SK-N-SH treated with all-trans-retinoic acid at 6 μM for 48 hours (cell line): ENCODE measurements around the gene UBE2S.

Source experiments
- ATAC-seq: fragments of 200-7000 bp; cut with Tn5 transposase; 3 replicates; pipeline ENCODE4 v1.9.1; 2020; ENCODE audit warnings: mild to moderate bottlenecking, moderate library complexity
- ARNTL ChIP-seq: fragments of 450-650 bp; formaldehyde crosslinking; IDR thresholded peaks from 2 replicates; pipeline ENCODE4 v1.5.0; 2020; ENCODE audit warnings: low read depth, mild to moderate bottlenecking, moderate library complexity, borderline replicate concordance
- BACH2 ChIP-seq: fragments of 250-450 bp; sonication (Bioruptor Pico); IDR thresholded peaks from 2 replicates; pipeline ENCODE4 v1.9.0; 2021; ENCODE audit warnings: mild to moderate bottlenecking, borderline replicate concordance
- CREB5 ChIP-seq: fragments of 250-450 bp; sonication (Bioruptor Pico); IDR thresholded peaks from 2 replicates; pipeline ENCODE4 v1.5.1; 2020; ENCODE audit warnings: low read depth, mild to moderate bottlenecking, moderate library complexity
- CSDC2 ChIP-seq: fragments of 250-450 bp; sonication (Bioruptor Pico); IDR thresholded peaks from 2 replicates; pipeline ENCODE4 v1.5.0; 2020; ENCODE audit warnings: mild to moderate bottlenecking, moderate library complexity
- CSRNP3 ChIP-seq: fragments of 250-450 bp; sonication (Bioruptor Pico); IDR thresholded peaks from 2 replicates; pipeline ENCODE4 v1.5.1; 2021; ENCODE audit warnings: mild to moderate bottlenecking, moderate library complexity
- POU6F1 ChIP-seq: fragments of 250-450 bp; sonication (Bioruptor Pico); IDR thresholded peaks from 2 replicates; pipeline ENCODE4 v1.8.0; 2021; ENCODE audit warnings: low read depth, mild to moderate bottlenecking, moderate library complexity, borderline replicate concordance
- PPARA ChIP-seq: fragments of 250-450 bp; sonication (Bioruptor Pico); IDR thresholded peaks from 2 replicates; pipeline ENCODE4 v1.5.0; 2020; ENCODE audit warnings: mild to moderate bottlenecking, borderline replicate concordance
- SNAI2 ChIP-seq: fragments of 250-450 bp; sonication (Bioruptor Pico); IDR thresholded peaks from 2 replicates; pipeline ENCODE4 v1.5.0; 2020; ENCODE audit warnings: mild to moderate bottlenecking, moderate library complexity
- TCF4 ChIP-seq: fragments of 250-450 bp; sonication (Bioruptor Pico); IDR thresholded peaks from 2 replicates; pipeline ENCODE4 v1.8.0; 2021; ENCODE audit warnings: mild to moderate bottlenecking, moderate library complexity, borderline replicate concordance
- TOX ChIP-seq: fragments of 250-450 bp; sonication (Bioruptor Pico); IDR thresholded peaks from 2 replicates; pipeline ENCODE4 v1.8.0; 2021; ENCODE audit warnings: mild to moderate bottlenecking, moderate library complexity, borderline replicate concordance
- TSHZ2 ChIP-seq: fragments of 250-450 bp; sonication (Bioruptor Pico); IDR thresholded peaks from 2 replicates; pipeline ENCODE4 v1.5.0; 2020; ENCODE audit warnings: mild to moderate bottlenecking, moderate library complexity
- ZC3H10 ChIP-seq: fragments of 250-450 bp; sonication (Bioruptor Pico); IDR thresholded peaks from 2 replicates; pipeline ENCODE4 v1.5.1; 2021; ENCODE audit warnings: mild to moderate bottlenecking, moderate library complexity
- ZFP3 ChIP-seq: fragments of 250-450 bp; sonication (Bioruptor Pico); IDR thresholded peaks from 2 replicates; pipeline ENCODE4 v1.5.0; 2020; ENCODE audit warnings: mild to moderate bottlenecking, moderate library complexity
- ZFP30 ChIP-seq: fragments of 450-650 bp; formaldehyde crosslinking; IDR thresholded peaks from 2 replicates; pipeline ENCODE4 v1.5.0; 2022; ENCODE audit warnings: mild to moderate bottlenecking, moderate library complexity
- ZNF565 ChIP-seq: fragments of 450-650 bp; formaldehyde crosslinking; conservative IDR thresholded peaks from 2 replicates; pipeline ENCODE4 v1.5.0; 2020; ENCODE audit warnings: low read depth, mild to moderate bottlenecking, moderate library complexity
- ZNF8 ChIP-seq: fragments of 450-650 bp; formaldehyde crosslinking; IDR thresholded peaks from 2 replicates; pipeline ENCODE4 v1.5.0; 2020; ENCODE audit warnings: mild to moderate bottlenecking, moderate library complexity

The UBE2S gene

GRCh38 chr19:55432241-55432959, 24.8 kb upstream of the UBE2S start:
- TF ChIP-seq CREB5 (no peak), ZNF565 (CRISPR knock-in tag) (no peak), CSRNP3 (CRISPR knock-in tag) (no peak)

GRCh38 chr19:55431183-55431582, 23.6 kb upstream of the UBE2S start:
- no peak for ATAC-seq
- TF ChIP-seq CREB5: no peak
- TF ChIP-seq, all 23 proteins: peak for 0

More at GRCh38 chr19:55432241-55432959, 24.8 kb upstream of the UBE2S start:
- no peak for ATAC-seq

- ATAC-seq: no peak
- TF ChIP-seq TCF4 (CRISPR knock-in tag): no peak
- no peak for TF ChIP-seq ZNF565 (CRISPR knock-in tag)
- TF ChIP-seq ZFP30 (CRISPR knock-in tag): no peak
- no peak for TF ChIP-seq ZC3H10
- no peak for TF ChIP-seq CREB5
- no peak for TF ChIP-seq TSHZ2 (CRISPR knock-in tag)
- TF ChIP-seq POU6F1 (CRISPR knock-in tag): no peak
- no peak for TF ChIP-seq ZNF8 (CRISPR knock-in tag)
- TF ChIP-seq SNAI2 (CRISPR knock-in tag): no peak
- TF ChIP-seq ZFP3 (CRISPR knock-in tag): no peak
Observed at GRCh38 chr19:55426042-55426441, 18.5 kb upstream of the UBE2S start.

- ATAC-seq: no peak
- TF ChIP-seq PPARA (CRISPR knock-in tag): no peak
- TF ChIP-seq TOX (CRISPR knock-in tag): no peak
- no peak for TF ChIP-seq ZC3H10
- TF ChIP-seq POU6F1 (CRISPR knock-in tag): no peak
- no peak for TF ChIP-seq ZNF565 (CRISPR knock-in tag)
- TF ChIP-seq BACH2 (CRISPR knock-in tag): no peak
- no peak for TF ChIP-seq CSDC2
- no peak for TF ChIP-seq TSHZ2 (CRISPR knock-in tag)
- no peak for TF ChIP-seq ARNTL (CRISPR knock-in tag)
Observed at GRCh38 chr19:55424518-55424917, 16.9 kb upstream of the UBE2S start.
